Neutrophil (primary cell): ENCODE measurements around the gene RABL6.
"Not testable (repeated sequence)": the region's sequence is repeated elsewhere in the genome, so short reads cannot be mapped to it uniquely, and the experiment has no call there.

ENCODE experiments used
- H3K27ac ChIP-seq: fragments of 200-600 bp; sonication (generic); 2 replicates; pipeline ENCODE4 v1.5.1; 2016; ENCODE audit warnings: mild to moderate bottlenecking, moderate library complexity
- H3K27me3 ChIP-seq: fragments of 200-600 bp; sonication (generic); 2 replicates; pipeline ENCODE4 v1.6.0; 2016; ENCODE audit warnings: mild to moderate bottlenecking
- H3K36me3 ChIP-seq: fragments of 200-600 bp; sonication (generic); 2 replicates; pipeline ENCODE4 v1.5.1; 2017
- H3K4me1 ChIP-seq, 2 experiments: fragments of 200-600 bp in 1 of 2; sonication (generic) in 1 of 2; 1 replicate in 1 of 2; 2 replicates in 1 of 2; pipeline versions ENCODE4 v1.5.1 to v1.6.1; 2013 to 2016; ENCODE audit warnings: low read depth in 1 of 2, low read length in 1 of 2, mild to moderate bottlenecking in 1 of 2, moderate library complexity in 1 of 2; ENCODE audit not compliant: control insufficient read depth in 1 of 2, insufficient read depth in 1 of 2
- H3K4me3 ChIP-seq, 2 experiments: fragments of 200-600 bp in 1 of 2; sonication (generic) in 1 of 2; 1 replicate in 1 of 2; 2 replicates in 1 of 2; pipeline ENCODE4 v1.5.1; 2013 to 2016; ENCODE audit warnings: low read depth in 1 of 2, low read length in 1 of 2, mild to moderate bottlenecking in 1 of 2, moderate library complexity in 1 of 2
- H3K9me3 ChIP-seq: fragments of 200-600 bp; sonication (generic); 2 replicates; pipeline ENCODE4 v1.5.1; 2016
- CTCF ChIP-seq: fragments of 200-600 bp; sonication (generic); IDR thresholded peaks from 2 replicates; pipeline ENCODE4 v1.5.1; 2016; ENCODE audit warnings: antibody characterized with exemption

RABL6 gene

DNA sequence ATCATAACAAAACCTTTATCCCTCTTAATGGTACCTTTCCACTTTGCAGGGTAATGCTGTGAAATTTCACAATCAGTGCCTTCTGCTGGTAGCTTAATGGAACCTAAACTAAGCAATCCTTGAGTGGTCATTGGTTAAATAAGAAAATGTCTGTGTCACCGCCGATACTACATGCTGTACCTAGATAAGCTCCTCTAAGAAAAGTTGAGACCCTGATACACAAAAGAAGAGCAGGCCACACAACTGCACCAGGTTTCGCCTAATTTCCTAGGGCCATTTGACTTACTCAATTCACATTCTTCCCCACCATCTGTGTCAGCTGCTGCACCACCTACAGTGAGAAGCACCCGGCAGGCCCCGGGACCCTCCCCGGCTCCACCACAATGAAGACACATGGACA lies 67.4 kb downstream of the RABL6 start:
- H3K9me3 ChIP-seq, result no peaks in the 10 kb centered on the region
- no peak overlapping the region for H3K27ac ChIP-seq
- no peak for TF ChIP-seq CTCF
- no peaks in the 10 kb centered on the region for H3K36me3 ChIP-seq
- H3K27me3 ChIP-seq, result peaks cover 10% of the 10 kb centered on the region
- H3K4me3 ChIP-seq, result no peak overlapping the region
- no peaks in the 10 kb centered on the region for H3K4me1 ChIP-seq

GRCh38 chr9:136876476-136876875 lies 68.7 kb downstream of the RABL6 start:
- no peaks in the 10 kb centered on the region for H3K9me3 ChIP-seq
- TF ChIP-seq CTCF, result no peak
- H3K4me3 ChIP-seq, result no peak overlapping the region

DNA sequence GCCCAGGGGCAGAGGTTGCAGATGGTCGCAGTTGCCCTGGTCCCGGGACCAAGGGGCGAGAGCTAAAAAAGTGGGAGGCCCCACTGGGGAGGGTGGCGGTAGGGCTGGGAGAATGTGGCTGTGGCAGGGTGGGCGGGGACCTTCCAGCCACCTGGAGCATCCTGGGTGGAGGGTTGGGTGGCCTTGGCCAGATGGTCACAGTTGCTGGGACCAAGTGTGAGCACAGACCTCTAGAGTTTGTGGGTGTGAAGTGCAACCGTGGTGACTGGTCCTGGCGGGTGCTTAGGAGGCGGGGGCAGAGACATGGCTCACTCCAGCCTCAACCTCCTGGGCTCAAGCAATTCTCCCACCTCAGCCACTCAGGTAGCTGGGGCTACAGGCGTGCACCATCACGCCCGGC lies 72.9 kb downstream of the RABL6 start:
- TF ChIP-seq CTCF, result no peak

More at GRCh38 chr9:136876476-136876875, 68.7 kb downstream of the RABL6 start:
- H3K27me3 ChIP-seq, result peaks cover 15% of the 10 kb centered on the region
- no peaks in the 10 kb centered on the region for H3K36me3 ChIP-seq
- no peak overlapping the region for H3K27ac ChIP-seq
- no peaks in the 10 kb centered on the region for H3K4me1 ChIP-seq

DNA sequence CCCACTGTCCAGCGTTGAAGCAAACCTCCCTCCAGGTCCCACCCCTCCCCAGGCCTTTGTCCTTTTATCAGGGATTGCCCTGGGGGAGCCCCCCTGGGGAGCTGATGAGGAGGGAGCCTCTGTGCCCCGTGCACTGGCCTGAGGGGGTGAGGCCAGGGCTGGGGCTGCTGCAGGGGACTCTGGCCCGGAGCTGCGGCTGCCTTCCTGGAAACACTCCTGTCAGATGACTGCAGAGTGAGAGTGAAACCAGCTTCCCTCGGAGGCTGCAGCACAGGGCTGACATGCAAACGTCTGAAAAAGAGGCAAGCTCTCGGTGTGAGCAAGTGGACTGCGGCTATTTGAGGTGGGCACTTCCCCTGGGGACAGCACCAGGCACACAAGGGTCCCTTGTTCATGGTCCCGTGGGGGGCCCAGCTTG lies 74.0 kb downstream of the RABL6 start:
- no peak overlapping the region for H3K4me3 ChIP-seq
- peaks cover 29% of the 10 kb centered on the region for H3K27me3 ChIP-seq
- TF ChIP-seq CTCF, result no peak
- H3K9me3 ChIP-seq, result no peaks in the 10 kb centered on the region
- no peaks in the 10 kb centered on the region for H3K36me3 ChIP-seq
- peaks cover 8 to 17% of the 10 kb centered on the region in 2 experiments for H3K4me1 ChIP-seq
- H3K27ac ChIP-seq, result no peak overlapping the region

More for the DNA sequence above, 72.9 kb downstream of the RABL6 start:
- Histone ChIP-seq H3K27me3 (peaks cover 32% of the 10 kb centered on the region), H3K27ac (no peak overlapping the region), H3K9me3 (no peaks in the 10 kb centered on the region), H3K4me3 (no peak overlapping the region), H3K36me3 (no peaks in the 10 kb centered on the region), H3K4me1 (peaks cover 4 to 12% of the 10 kb centered on the region in 2 experiments)

GRCh38 chr9:136882109-136882946 lies 74.6 kb downstream of the RABL6 start:
- H3K36me3 ChIP-seq, result no peaks in the 10 kb centered on the region
- no peak overlapping the region for H3K4me3 ChIP-seq
- peaks cover 28% of the 10 kb centered on the region for H3K27me3 ChIP-seq
- H3K9me3 ChIP-seq, result no peaks in the 10 kb centered on the region
- H3K4me1 ChIP-seq, result peaks cover 14 to 23% of the 10 kb centered on the region in 2 experiments
- H3K27ac ChIP-seq, result no peak overlapping the region
- no peak for TF ChIP-seq CTCF

DNA sequence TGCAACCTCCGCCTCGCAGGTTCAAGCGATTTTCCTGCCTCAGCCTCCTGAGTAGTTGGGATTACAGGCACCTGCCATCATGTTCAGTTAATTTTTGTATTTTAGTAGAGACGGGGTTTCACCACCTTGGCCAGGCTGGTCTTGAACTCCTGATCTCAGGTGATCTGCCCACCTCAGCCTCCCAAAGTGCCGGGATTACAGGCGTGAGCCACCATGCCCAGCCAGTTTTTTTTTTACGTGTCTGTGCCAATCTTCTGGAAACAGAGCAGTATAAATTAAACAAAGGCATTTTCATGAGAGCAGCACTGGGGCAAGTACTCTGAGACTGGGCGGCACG lies 75.2 kb downstream of the RABL6 start:
- not testable (repeated sequence) for H3K27ac ChIP-seq, H3K36me3 ChIP-seq, H3K4me3 ChIP-seq, H3K9me3 ChIP-seq
- Histone ChIP-seq H3K4me1 (peaks cover 19 to 28% of the 10 kb centered on the region in 2 experiments), H3K27me3 (peaks cover 28% of the 10 kb centered on the region)

GRCh38 chr9:136883670-136884069 lies 75.9 kb downstream of the RABL6 start:
- peaks cover 19 to 28% of the 10 kb centered on the region in 2 experiments for H3K4me1 ChIP-seq
- H3K36me3 ChIP-seq, H3K27ac ChIP-seq, H3K9me3 ChIP-seq, H3K4me3 ChIP-seq: not testable (repeated sequence)
- peaks cover 28% of the 10 kb centered on the region for H3K27me3 ChIP-seq
